Measurements from ENCODE around the gene GSK3B.

The GSK3B gene

GRCh38 chr3:119794971-119795612 lies 299.2 kb downstream of the GSK3B start:
- no peak overlapping the region for H3K4me3 ChIP-seq (ENCODE audit: low read depth, low read length)
- TF ChIP-seq CTCF (IDR thresholded peaks at IDR 0.05; ENCODE audit: low read depth, low read length): no peak

GRCh38 chr3:119794401-119794800 lies 299.8 kb downstream of the GSK3B start:
- TF ChIP-seq CTCF (IDR thresholded peaks at IDR 0.05; ENCODE audit: low read depth, low read length): no peak
- no peak overlapping the region for H3K4me3 ChIP-seq (ENCODE audit: low read depth, low read length)

GRCh38 chr3:119792270-119792669 lies 302.0 kb downstream of the GSK3B start:
- no peak overlapping the region for H3K4me3 ChIP-seq (ENCODE audit: low read depth, low read length)
- TF ChIP-seq CTCF (IDR thresholded peaks at IDR 0.05; ENCODE audit: low read depth, low read length): no peak

GRCh38 chr3:119790369-119790768 lies 303.9 kb downstream of the GSK3B start:
- H3K4me3 ChIP-seq (ENCODE audit: low read depth, low read length): no peak overlapping the region
- no peak for TF ChIP-seq CTCF (IDR thresholded peaks at IDR 0.05; ENCODE audit: low read depth, low read length)

- TF ChIP-seq CTCF (IDR thresholded peaks at IDR 0.05; ENCODE audit: low read depth, low read length): no peak
- no peak overlapping the region for H3K4me3 ChIP-seq (ENCODE audit: low read depth, low read length)
Measured at GRCh38 chr3:119786409-119786808, 307.8 kb downstream of the GSK3B start.

GRCh38 chr3:119783883-119784282 lies 310.4 kb downstream of the GSK3B start:
- TF ChIP-seq CTCF (IDR thresholded peaks at IDR 0.05; ENCODE audit: low read depth, low read length): no peak
- no peak overlapping the region for H3K4me3 ChIP-seq (ENCODE audit: low read depth, low read length)

- TF ChIP-seq CTCF (IDR thresholded peaks at IDR 0.05; ENCODE audit: low read depth, low read length): no peak
- no peak overlapping the region for H3K4me3 ChIP-seq (ENCODE audit: low read depth, low read length)
Measured at GRCh38 chr3:119783255-119783654, 311.0 kb downstream of the GSK3B start.

Measured in WI38 (cell line).